COLO668 (cell line): Measurements from ENCODE around the gene TMEM9.
A peak's percentile ranks its signal among the peaks of the same experiment; 100 is the strongest.

ENCODE experiments used
- DNase-seq: peaks from one replicate; lab custom pipeline; 2025; ENCODE audit not compliant: unreplicated experiment; lab: John Stamatoyannopoulos, UW

TMEM9 gene

DNA sequence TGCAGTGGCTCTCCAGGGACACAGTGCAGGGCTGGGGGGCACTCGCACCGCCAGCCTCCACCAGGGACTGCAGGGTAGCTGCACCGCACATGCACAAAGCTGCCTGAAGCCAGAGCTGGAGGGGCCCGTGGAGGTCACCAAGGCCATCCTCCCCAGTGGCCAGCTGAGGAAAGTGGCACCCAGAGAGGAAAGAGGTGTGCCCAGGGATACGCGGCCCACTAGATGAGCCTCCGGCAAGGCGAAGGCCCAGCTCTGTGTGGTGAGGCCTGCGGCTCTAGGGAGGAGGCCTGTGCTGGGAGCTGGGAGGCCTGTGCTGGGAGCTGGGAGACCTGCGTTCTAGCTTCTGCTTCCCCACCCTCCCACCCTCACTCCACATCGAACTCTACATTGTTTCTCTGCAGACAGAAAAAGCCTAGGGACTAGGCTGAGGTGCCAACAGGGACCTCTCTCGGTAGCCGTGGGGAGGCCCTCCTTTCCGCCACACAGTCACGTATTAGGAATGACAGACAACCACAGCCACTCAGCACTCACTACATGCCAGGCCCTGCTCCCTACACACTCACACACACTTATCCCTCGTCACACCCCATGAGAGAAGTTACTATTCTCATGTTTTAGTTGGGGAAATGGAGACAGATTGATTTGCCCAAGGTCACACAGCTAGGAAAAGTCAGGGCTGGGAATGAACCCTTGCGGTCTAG lies 26.4 kb downstream of the TMEM9 start:
- no peak for DNase-seq

DNA sequence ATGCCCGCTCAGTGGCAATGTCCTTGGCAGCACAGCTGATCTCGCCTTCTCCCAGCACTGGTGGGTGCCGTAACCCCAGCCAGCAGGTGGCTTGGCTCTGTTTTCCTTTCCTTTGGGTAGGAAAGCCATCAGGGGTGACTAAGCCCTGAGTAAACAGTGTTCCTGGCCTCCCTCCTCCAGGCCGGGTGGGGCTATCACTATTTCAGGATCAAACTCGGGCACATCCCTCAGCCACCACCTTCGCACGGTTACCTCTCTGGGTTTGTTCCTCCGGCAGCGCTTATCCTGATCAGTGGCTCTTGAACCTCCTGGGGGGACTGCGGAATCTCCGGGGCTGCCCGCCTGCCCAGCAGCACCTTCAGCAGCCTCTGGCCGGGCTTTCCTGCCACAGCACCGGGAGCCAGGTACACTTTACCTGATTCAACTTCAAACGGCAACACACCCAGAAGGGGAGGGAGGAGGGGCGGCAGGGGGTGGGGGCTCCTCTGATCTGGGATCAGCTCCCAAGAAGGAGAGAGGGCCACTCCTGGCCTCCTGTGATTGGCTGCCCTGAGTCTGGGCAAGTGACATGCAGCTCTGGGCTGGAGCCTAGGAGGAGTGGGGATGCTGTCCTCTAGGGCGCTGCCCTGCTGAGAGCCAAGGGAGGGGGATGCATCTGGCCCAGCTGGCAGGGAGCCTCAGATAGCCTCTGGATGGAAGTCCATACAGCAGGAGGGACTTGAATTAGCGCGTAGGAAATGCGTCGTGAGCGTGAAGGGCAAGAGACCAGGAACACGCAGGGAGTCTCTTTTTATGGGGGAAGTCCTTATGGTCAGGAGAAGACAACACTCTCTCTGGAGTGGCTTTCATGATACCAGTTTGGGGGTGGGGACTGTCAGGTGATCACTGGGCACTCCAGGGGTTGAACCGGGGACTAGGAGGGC lies 27.2 kb downstream of the TMEM9 start, which contains the start of gene ASCL5:
TSS of gene ASCL5 (minus strand) at position 353 of the 923 bp plus-strand sequence. CDS start 11,812 bp downstream, outside the sequence.
- DNase-seq, result peak; percentile 93

DNA sequence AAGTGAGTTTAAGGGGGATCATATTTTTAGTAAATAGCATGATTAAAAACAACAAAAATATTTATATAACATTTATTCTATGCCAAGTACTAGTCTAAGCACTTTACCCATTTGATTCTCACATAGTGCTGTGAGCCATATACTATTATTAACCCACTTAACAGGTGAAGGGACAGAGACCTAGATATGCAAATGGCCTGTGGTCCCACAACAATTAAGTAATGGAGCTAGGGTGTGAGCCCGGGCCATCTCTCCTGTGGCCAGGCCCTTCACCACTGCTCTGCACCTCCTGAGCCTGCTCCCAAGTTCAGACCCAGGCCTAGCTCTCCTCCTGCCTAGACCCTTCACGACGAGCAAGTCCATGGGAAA lies 27.8 kb downstream of the TMEM9 start:
- no peak for DNase-seq

DNA sequence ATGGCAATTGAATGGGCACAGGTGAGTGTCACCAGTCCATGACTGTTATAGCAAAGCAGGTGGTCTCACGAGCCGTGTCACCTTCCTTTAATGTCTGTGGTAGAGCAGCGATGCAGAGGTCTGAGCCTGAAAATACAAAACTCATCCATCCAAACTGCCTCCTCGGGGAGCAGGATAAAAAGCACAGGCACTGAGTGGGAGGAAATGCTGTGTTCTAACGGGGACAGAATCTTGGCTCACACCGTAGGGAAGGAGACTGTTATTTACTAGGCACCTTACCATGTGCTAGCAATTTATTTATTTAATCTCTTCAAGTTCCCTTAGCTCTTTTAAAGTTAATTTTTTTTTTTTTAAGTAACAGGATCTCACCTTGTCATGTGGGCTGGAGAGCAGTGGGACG lies 28.5 kb downstream of the TMEM9 start:
- no peak for DNase-seq

DNA sequence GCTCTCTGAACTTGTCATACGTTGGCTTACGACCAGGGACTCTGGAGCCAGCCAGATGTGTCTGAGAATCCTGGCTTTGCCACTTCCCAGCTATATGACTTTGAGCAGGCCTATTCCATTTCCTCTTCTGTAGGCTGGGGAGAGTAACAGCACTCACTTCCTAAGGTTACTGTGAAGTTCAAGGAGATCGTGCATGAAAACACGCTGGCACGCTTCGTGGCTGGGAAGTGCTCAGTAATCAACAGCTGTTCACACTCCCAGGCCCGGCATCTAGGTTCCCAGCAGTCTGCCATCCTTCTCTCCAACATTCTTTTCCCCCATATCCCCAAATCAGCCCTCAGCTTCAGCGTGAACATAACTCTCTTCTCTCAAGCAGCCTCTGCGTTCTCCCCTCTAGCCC lies 29.3 kb downstream of the TMEM9 start:
- DNase-seq, result no peak

DNA sequence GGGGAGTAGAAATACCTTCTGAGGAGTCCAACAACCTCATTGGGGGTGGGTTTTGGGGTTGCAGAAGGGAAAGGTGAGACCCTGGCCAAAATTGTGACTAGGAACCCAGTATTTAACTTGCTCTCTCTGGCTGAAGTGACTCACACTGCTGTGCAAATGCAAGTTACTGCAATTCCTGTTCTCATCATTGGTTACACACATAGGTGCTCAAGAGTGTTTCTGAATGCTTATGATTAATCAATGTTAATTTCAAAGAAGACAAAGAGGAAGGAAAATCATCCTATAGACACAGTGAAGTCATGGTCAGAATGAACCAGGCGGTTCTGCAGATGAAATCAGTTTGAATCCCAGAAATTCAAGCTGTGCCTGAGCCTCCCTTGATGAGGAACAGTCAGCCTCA lies 30.4 kb downstream of the TMEM9 start:
- no peak for DNase-seq

DNA sequence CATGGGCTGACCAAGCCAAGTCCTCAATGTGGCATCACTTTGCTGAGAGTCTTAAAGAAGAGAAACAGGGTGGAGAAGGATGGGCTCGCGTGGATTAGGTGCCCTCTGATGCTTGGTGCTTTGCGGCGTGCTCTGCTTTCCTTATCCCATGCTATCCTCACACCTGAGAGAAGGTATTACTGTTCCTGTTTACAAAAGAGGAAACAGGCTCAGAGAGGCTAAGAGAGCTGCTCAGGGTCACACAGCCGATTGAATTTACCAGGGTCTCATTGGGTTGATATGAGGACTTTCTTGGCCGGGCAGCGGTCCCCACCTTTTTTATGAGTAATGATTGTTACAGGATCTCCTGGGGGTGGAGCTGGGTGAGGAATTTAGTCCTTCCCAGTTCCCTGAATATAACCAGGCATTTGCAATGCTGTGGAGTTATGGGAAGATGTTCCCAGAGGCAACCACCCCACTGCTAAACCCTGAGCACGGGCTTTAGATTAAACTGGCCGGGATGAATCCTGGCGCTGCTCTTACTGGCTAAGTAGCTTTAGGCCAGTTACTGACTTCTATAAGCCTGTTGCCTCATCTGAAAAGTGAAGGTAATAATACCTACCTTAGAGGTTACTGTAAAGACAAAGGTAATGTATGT lies 31.8 kb downstream of the TMEM9 start:
- no peak for DNase-seq

DNA sequence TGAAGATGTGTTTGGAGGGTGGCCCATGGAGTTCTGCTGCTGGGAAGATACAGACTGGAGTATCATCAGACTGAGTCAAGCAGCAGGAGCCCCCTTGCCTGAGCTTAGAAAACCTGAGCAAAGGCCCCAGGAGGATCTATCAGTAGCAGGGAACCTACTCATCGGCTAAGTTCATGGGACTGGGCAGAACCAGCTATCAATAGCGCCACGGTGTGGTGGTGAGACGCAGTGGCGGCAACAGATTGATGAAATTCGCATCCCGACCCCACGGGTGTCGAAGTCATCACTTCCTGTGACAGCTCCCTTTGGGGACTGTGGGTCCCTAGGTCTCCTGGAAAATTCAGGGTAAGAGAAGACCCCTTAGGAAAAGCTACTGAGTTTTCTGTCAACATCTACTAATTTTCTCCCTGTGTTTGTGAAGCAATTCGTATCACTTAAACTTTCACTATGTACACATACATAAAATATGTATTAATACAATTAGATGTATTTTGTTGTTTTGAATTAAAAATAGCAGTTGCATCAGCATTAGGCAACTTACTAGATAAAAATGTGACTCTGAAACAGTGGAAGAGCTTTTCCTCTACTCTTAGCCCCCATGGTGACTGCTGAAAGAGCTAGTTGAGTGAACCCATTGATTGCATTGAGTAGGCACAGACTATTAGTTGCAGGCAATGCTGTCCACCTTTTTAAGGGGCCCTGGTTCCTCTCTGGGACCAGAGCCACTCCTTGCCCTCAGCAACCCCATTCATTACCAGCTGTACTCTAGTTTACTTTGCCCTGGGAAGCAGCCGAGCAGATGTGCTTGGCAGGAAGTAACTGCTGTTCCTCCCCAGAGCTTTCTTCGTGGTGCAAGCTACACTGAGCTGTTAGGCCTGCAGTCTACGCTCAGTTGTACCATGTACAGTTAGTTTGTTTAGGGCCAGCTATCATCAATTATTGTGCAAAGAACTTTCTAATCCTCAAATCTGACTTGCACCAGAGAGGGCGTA lies 34.8 kb downstream of the TMEM9 start:
- DNase-seq, result peak; percentile 39

DNA sequence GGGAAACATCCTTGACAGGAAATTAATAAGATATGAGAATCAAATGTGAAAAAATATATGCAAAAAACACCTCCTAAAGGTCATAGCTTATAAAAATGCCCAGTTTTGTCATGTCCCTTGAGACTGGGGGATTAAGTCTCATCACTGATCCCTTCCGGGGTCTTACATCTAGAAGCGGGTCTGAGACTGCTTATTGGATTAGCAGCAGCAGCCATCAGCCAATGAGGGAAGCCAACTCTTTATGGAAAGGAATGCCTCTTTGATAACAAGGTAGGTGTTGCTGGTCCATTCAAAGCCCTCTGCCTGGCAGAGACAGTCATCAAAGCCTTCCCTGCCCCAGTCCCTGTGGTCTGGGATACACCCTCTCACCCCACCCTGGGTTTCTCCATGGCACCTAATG lies 38.2 kb downstream of the TMEM9 start:
- DNase-seq, result no peak

DNA sequence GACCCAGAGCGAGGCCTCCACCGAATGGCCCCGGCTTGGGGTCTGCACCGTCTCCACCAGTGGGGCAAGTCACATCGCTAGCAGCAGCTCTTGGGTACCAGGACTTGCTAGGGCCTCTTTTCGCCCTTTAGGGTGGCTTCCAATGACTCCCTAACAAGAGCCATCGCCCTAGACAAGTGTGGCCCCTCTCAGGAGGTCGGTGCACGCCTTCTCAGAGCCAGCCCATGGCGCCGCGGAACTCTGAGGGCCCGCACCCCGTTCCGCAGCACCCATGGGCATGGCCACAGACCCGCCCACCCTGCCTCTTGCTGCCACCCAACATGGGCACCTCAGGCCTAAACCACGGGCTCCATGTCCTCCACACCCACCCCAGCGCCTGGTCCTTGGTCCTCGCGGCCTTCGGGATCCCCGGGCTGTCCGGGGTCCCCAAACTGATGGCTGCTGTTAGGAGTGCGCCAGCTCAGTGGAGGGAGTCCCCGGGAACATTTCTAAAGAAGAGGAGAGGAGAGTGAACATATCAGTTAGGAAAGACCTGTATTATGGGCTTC lies 38.8 kb downstream of the TMEM9 start:
- DNase-seq, result no peak

DNA sequence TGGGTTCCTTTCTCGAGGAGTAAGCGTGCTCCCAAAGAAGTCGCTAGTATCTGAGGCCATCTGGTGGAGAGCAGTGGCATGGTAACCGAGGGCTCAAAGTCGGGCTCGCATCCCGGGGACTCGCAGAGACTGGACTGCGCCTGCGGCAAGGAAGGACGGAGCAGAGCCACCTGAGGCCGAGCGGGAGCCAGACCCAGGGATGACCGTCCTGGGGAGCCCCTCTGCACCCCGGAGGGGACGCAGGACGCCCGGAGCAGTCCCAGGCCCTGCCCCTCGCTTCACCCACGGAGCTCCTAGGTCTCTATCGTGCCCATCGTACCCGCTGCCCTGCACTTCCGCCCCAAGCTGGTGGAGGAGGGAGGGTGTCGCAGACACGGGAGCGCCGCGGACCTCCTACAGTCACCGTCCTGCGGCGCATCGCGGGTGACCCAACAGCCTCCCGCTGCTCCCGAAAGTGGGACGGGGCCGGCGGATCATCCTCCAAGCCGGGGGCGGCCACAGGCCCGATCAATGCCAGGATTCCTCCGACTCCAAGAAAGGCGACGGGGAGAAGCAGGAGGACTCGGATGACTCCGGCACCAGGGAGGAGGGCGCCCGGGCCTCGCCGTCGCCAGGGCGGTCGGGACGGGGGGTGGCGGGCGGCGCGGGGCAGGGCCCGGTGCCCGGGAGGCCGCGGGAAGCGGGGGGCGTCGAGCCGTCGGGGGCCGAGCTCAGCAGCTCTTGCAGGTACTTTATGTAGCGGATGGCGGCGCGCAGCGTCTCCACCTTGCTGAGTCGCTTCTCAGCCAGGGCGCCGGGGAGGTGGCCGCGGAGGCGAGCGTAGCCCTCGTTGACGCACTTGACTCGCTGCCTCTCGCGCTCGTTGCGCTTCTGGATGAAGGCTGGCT lies 39.8 kb downstream of the TMEM9 start:
- DNase-seq, result peak; percentile 93

DNA sequence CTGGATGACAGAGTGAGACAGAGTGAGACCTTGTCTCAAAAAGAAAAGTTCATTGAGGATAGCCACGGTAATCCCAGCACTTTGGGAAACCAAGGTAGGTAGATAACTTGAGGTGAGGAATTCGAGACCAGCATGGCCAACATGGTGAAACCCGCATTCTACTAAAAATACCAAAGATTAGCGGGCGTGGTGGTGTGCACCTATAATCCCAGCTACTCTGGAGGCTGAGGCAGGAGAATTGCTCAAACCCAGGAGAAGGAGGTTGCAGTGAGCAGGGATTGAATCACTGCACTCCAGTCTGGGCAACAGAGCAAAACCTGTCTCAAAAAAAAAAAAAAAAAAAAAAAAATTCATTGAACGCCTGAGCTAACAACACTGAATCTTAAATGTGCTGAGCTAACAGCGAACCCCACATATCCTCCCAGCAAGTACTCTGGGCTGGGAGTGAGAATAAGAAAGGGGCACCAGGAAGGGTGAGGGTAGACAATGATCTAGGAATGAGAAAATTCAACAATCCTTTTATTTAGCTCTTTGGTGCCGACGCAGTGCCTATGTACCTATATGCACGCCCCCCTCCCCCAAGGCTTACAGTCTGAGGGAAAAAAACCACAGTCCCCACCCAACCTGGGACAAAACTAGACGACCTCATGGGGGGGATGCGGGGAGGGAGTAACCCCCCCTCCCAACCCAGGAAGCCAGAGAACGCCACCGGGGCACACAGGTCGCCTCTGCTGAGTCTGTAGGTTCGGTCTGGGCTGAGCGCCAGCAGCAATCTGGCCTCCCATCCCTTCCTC lies 40.6 kb downstream of the TMEM9 start:
- no peak for DNase-seq

DNA sequence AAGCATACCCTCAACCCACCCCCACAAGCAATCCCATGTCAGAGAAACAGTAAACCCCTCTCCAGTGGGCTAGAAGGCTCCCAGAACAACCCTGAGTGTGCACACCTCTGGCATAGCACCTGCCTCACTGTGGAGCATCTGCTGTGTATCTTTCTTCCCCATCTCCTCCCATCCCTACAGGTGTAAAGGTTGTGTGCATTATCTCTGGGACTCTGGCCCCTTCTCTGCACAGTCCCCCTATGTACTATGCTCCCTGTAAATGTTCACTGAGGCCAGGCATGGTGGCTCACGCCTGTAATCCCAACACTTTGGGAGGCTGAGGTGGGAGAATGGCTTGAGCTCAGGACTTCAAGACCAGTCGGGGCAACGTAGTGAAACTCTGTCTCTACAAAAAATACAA lies 41.3 kb downstream of the TMEM9 start:
- DNase-seq, result no peak

DNA sequence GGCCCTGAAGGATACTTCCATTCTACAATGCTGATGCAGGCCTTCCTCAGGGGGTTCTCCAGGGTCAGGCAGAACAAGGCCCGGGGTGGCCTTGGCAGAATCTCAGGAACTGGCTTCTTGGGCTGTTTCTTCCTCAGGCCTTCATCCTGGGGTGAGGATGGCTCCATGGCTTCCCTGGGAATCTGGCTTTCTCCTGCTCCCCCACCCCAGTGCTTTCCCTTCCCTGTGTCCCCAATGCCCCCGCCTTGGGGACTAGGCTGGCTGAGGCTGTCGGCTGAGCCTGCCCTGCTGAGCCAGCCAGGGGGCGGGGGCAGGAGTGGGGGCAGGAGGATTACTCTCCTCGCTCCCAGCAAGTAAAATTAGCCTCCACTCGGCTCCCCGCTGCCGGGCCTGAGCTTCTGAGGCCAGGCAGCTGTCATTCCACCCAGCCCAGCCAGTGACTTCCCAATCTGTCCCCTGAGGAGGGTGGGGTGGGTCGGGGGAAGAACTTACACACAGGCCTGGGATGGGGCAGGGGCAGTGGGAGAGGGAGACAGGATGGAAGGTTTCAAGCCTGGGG lies 42.0 kb downstream of the TMEM9 start, which contains the start of gene CACNA1S:
TSS of gene CACNA1S (minus strand) at position 254 of the 559 bp plus-strand sequence. CDS start at position 167, 87 bp downstream.
- no peak for DNase-seq

DNA sequence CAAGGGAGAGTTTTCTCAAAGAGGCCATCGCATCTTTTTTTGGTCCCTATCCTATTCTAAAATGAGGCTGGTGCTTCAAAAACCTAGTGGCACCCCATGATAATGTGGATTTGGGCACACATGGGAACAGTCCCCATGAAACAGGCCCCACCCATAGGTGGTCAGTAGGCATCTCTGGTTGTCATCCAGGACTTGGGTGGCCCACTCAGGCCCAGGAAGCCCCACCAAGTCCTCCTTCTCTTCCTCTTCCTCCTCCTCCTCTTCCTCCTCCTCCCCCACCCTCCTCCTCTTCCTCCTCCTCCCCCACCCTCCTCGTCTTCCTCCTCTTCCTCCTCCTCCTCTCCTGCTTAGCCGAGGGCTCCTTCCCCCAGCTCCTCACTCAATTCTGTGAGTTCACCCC lies 42.6 kb downstream of the TMEM9 start:
- DNase-seq, result no peak

DNA sequence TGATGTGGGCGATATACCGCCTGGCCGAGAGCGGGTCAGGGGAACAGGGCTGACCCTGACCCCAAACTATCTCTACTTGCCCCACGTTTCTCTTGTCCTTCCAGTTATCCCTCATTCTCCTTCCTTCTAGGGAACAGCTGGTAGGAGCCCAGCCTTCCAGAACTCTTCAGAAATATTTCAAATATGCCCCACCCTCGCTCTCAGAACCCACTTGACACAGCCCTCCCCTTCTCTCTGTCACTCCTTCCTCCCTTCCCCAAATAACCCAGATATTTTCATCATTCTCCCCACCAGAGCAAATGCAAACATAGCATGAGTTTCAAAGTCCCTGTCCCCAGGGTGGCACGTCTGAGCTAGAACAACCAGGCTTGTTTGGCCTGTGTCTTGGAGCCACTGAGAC lies 43.1 kb downstream of the TMEM9 start:
- DNase-seq, result no peak

DNA sequence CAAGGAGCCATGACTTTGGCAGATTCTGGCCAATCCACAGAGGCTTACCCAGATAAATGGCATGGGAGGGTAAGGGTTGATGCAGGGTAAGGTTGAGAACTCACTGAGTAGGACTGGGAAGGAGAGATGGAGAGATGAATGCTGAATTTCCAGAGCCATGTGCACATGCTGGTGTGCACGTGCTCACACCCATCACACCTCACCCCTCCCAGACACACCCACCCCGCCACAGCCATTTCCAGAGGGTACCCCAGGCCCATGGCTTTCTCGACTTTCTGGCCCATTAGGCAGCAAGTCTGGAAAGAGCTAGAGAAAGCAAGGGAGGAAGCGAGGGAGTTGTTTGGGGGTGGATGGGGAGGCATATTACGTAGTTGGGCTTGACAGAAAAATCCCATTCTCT lies 43.7 kb downstream of the TMEM9 start:
- no peak for DNase-seq

DNA sequence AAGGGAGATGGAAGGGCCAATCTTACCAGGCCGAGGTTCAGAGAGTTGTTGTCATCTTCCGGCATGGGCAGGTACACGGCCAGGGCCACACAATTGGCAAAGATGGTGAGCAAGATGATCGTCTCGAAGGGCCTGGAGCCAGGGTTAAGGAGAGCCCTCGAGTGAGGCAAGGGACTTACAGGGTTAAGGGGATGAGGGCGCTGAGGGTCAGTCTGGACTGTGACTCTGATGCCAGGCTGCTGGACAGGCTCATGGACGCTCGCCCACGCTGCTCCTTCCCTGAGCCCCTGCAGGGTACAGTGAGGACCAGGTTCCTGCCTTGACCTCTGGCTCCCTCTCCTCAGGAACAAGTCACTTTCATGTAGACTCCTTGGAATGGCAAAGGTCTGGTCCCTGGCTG lies 44.1 kb downstream of the TMEM9 start:
- no peak for DNase-seq
